Upper lobe of right lung (tissue), 1 donor: Measurements from ENCODE around the gene PRPH2. TPM values are rescaled to one million over a fixed set of nuclear protein-coding genes. Genes with fewer than 3 reads are reported as not detected.

Source experiments
- ATAC-seq: fragments of 200-7000 bp; cut with Tn5 transposase; one replicate; pipeline ENCODE4 v1.9.1; 2020; ENCODE audit warnings: mild to moderate bottlenecking, moderate library complexity
- DNase-seq: peaks from one replicate; pipeline ENCODE4 v3.0.0-alpha.2; 2020
- H3K27ac ChIP-seq: fragments of 200-600 bp; one replicate; pipeline ENCODE4 v1.8.0; 2022
- H3K27me3 ChIP-seq: fragments of 200-600 bp; one replicate; pipeline ENCODE4 v1.8.0; 2022; ENCODE audit warnings: mild to moderate bottlenecking
- H3K36me3 ChIP-seq: fragments of 200-600 bp; one replicate; pipeline ENCODE4 v1.8.0; 2022
- H3K4me1 ChIP-seq: fragments of 200-600 bp; one replicate; pipeline ENCODE4 v1.8.0; 2022
- H3K4me3 ChIP-seq: fragments of 200-600 bp; one replicate; pipeline ENCODE4 v1.8.0; 2022; ENCODE audit warnings: mild to moderate bottlenecking
- H3K9me3 ChIP-seq: fragments of 200-600 bp; one replicate; pipeline ENCODE4 v1.8.0; 2022
- intact Hi-C: fragments of 100-400 bp; cut with DNase I; formaldehyde crosslinking; loops from one replicate; pipeline ENCODE4 v1.11.0; 2022
- long read RNA-seq: library from polyadenylated mRNA; unstranded; transcript quantifications from one replicate; pipeline ENCODE4 v2.0.0, GENCODE V29; 2021
- total RNA-seq: library from RNA; stranded (reverse); fragmentation: NEBNext Ultra II Directional; extraction: Animal tissue kit (Norgen Biotek cat#: 25700); gene quantifications from one replicate; pipeline ENCODE4 v1.2.1, GENCODE V29; 2021
- TF ChIP-seq, protein P1 (sequence below): fragments of 200-600 bp; IDR thresholded peaks from one replicate; pipeline ENCODE4 v1.8.0; 2022; ENCODE audit warnings: antibody characterized with exemption
- donor health status: DM: no; HTN: yes; CAD: no; lungs with severe emphysema.

Gene PRPH2, protein sequence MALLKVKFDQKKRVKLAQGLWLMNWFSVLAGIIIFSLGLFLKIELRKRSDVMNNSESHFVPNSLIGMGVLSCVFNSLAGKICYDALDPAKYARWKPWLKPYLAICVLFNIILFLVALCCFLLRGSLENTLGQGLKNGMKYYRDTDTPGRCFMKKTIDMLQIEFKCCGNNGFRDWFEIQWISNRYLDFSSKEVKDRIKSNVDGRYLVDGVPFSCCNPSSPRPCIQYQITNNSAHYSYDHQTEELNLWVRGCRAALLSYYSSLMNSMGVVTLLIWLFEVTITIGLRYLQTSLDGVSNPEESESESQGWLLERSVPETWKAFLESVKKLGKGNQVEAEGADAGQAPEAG
- total RNA-seq: 1.2 TPM
- long read RNA-seq: 0 reads

DNA sequence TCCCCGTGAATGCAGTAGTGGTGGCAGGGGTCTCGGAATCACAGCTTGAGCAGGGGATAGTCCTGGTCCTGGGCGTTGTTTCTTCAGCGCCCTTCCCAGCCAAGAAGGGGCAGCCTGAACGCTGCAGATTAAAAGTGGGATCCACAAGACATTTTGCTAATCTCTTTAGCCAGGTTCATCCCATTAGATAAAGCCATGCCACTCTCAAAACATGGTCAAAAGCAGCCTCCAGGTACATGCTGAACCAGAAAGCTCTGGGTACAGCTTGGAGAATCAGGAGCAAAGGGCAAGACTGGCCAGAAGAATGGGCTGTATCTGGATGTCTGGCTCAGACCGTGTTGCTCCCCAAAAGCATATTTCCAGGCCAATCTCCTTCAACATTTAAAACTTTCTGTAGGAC lies at the start of gene PRPH2:
Gene PRPH2, minus strand, starts transcription at position 101 of the 400 bp plus-strand sequence. CDS start 263 bp downstream, outside the sequence.
- no peak within 1 kb of the TSS for H3K27ac ChIP-seq
- no peaks in the 10 kb centered on the region for H3K36me3 ChIP-seq
- intact Hi-C loops: loop anchor here (10.0 kb wide), 1 partner anchor 48 kb away; no protein-coding TSS in a partner anchor
- no peak for ATAC-seq
- no peaks in the 10 kb centered on the region for H3K27me3 ChIP-seq
- TF ChIP-seq, protein P1, sequence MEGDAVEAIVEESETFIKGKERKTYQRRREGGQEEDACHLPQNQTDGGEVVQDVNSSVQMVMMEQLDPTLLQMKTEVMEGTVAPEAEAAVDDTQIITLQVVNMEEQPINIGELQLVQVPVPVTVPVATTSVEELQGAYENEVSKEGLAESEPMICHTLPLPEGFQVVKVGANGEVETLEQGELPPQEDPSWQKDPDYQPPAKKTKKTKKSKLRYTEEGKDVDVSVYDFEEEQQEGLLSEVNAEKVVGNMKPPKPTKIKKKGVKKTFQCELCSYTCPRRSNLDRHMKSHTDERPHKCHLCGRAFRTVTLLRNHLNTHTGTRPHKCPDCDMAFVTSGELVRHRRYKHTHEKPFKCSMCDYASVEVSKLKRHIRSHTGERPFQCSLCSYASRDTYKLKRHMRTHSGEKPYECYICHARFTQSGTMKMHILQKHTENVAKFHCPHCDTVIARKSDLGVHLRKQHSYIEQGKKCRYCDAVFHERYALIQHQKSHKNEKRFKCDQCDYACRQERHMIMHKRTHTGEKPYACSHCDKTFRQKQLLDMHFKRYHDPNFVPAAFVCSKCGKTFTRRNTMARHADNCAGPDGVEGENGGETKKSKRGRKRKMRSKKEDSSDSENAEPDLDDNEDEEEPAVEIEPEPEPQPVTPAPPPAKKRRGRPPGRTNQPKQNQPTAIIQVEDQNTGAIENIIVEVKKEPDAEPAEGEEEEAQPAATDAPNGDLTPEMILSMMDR: no peak
- peaks cover 8% of the 10 kb centered on the region for H3K4me1 ChIP-seq
- DNase-seq: no peak
- no peaks in the 10 kb centered on the region for H3K9me3 ChIP-seq
- no peak within 1 kb of the TSS for H3K4me3 ChIP-seq

DNA sequence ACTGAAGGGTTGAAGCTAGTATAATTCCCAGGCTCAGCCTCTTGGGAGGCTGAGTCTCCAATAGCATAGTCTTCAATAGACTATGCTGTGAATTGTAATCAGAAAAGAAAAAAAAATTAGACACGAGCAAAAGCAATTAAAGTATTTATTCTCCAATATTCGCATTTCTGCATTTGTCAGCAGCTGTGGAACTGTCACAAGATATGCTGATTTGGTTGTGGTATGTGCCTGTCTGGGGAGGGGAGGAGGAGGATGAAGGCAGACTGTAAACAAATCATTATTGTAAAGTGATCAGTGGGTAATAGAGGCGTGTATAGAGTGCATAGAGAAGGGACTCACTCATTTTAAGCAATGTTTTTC lies 49.3 kb upstream of the PRPH2 start:
- H3K4me1 ChIP-seq: peaks cover 11% of the 10 kb centered on the region
- ATAC-seq: no peak
- no peaks in the 10 kb centered on the region for H3K9me3 ChIP-seq
- peak overlapping the region; percentile 37 for H3K4me3 ChIP-seq
- TF ChIP-seq, protein P1: no peak
- no peaks in the 10 kb centered on the region for H3K36me3 ChIP-seq
- DNase-seq: no peak
- peak overlapping the region; percentile 83 for H3K27ac ChIP-seq
- no peaks in the 10 kb centered on the region for H3K27me3 ChIP-seq
- intact Hi-C loops: no loop called here

DNA sequence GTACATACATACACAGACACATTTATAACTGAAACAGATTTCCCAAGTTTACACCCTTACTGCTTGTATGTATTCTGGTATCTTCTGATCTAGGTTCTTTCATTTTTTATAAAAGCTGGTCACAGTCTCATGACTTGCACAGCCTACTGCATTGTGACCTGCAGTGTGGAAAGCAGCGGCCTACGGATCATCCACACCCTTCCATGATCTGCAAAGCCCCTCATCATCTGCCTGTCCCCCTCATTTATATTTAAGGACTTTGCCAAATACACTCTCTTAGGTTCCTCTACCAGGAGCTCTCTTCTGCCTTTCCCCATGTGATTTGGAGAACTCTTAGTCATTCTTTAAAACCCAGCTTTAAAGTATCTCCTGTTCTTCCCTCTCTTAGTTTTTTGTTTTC lies 47.4 kb upstream of the PRPH2 start:
- H3K4me3 ChIP-seq: no peak overlapping the region
- TF ChIP-seq, protein P1: no peak
- DNase-seq (no peak), ATAC-seq (no peak)
- intact Hi-C loops: no loop called here
- H3K4me1 ChIP-seq: peaks cover 7% of the 10 kb centered on the region
- H3K9me3 ChIP-seq: no peaks in the 10 kb centered on the region
- H3K27ac ChIP-seq: no peak overlapping the region
- no peaks in the 10 kb centered on the region for H3K36me3 ChIP-seq
- no peaks in the 10 kb centered on the region for H3K27me3 ChIP-seq

DNA sequence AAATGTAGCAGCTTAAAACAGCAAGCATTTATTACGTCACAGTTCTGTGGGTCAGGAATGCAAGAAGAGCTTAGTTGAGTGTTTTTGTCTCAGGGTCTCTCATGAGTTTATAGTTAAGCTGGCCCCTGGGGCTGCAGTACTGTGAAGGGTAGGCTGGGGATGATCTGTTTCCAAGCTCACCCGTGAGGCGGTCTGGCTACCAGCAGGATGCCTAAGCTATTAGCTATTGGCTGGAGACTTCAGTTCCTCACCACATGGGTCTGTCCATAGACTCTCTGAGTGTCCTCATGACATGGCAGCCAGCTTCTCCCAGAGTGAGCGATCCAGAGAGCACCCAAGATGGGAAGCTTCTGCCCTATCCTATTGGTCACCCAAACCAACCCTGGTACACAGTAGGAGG lies 46.7 kb upstream of the PRPH2 start:
- H3K4me1 ChIP-seq: peaks cover 7% of the 10 kb centered on the region
- intact Hi-C loops: no loop called here
- TF ChIP-seq, protein P1: no peak
- DNase-seq: no peak
- H3K27ac ChIP-seq: no peak overlapping the region
- H3K9me3 ChIP-seq: no peaks in the 10 kb centered on the region
- H3K4me3 ChIP-seq: no peak overlapping the region
- no peaks in the 10 kb centered on the region for H3K27me3 ChIP-seq
- ATAC-seq: no peak
- H3K36me3 ChIP-seq: no peaks in the 10 kb centered on the region

DNA sequence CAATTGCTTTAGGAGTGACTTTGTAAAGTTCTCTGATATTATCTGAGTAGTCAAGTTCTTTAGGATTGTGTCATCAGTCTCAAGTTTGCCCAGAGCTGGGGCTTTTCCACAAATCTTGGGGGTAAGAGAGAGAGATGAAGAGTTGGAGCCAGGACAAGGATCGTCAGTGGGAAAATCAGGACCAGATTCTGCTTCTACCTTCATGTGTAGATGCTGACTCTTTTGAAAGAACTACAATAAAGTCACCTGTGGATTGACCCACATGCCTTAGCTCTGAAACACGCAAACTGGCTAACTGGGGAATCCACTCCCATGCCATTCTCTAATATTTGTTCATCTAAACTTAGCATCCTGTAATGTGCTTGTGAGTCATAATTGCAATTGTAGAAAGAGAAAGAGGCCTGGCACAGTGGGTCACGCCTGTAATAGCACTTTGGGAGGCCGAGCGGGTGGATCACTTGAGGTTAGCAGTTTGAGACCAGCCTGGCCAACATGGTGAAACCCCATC lies 43.8 kb upstream of the PRPH2 start:
- peak; percentile 41 for ATAC-seq
- no peaks in the 10 kb centered on the region for H3K36me3 ChIP-seq
- no peaks in the 10 kb centered on the region for H3K9me3 ChIP-seq
- TF ChIP-seq, protein P1: no peak
- peaks cover 7% of the 10 kb centered on the region for H3K4me1 ChIP-seq
- no peak for DNase-seq
- H3K4me3 ChIP-seq: no peak overlapping the region
- intact Hi-C loops: no loop called here
- H3K27me3 ChIP-seq: no peaks in the 10 kb centered on the region
- no peak overlapping the region for H3K27ac ChIP-seq
